K562 treated with DMSO at 1 percent for 48 hours (cell line): ENCODE data around the gene HECTD2. TPM values are rescaled to one million over a fixed set of nuclear protein-coding genes. Genes with fewer than 3 reads are reported as not detected.

ENCODE experiments used
- total RNA-seq: library from RNA; unstranded; fragments of 300-600 nt; gene quantifications from 2 replicates; pipeline ENCODE4 v1.2.3, GENCODE V29; 2022; ENCODE audit warnings: low replicate concordance; ENCODE audit errors: extremely low read depth

HECTD2 gene
- not detected in 2 replicates for total RNA-seq

GRCh38 chr10:91409869-91410637 is at the start of gene HECTD2:
Gene HECTD2, plus strand, starts transcription at chr10:91410344. Its CDS starts 95 bp downstream, at chr10:91410439.

Other genes with a start within 250 kb of the HECTD2 start
- gene PCGF5, start 189.7 kb upstream of the HECTD2 start, total RNA-seq: not detected in 2 replicates
- not detected in 2 replicates for gene PPP1R3C, start 222.7 kb downstream of the HECTD2 start, total RNA-seq